GM20000 (cell line): Measurements from ENCODE around the gene TYROBP.

Experiments
- DNase-seq: peaks from one replicate; pipeline ENCODE4 v3.0.0; 2012; ENCODE audit warnings: low spot score
- CTCF ChIP-seq: IDR thresholded peaks from 2 replicates; pipeline ENCODE4 v1.5.1; 2012; ENCODE audit warnings: mild to moderate bottlenecking, control low read depth; ENCODE audit errors: extremely low read depth, missing control alignments

Gene TYROBP

GRCh38 chr19:35904311-35905068 is 3.6 kb downstream of the TYROBP start:
- DNase-seq: no peak
- no peak for TF ChIP-seq CTCF

GRCh38 chr19:35903550-35904179 is 4.4 kb downstream of the TYROBP start:
- DNase-seq: peak; percentile 74
- TF ChIP-seq CTCF: no peak

GRCh38 chr19:35902870-35903475 is 5.1 kb downstream of the TYROBP start:
- no peak for DNase-seq
- no peak for TF ChIP-seq CTCF

- peak; percentile 60 for DNase-seq
Observed at GRCh38 chr19:35901854-35902661, 6.0 kb downstream of the TYROBP start, which contains the start of gene HCST. Gene HCST (plus strand): TSS chr19:35902529. CDS start chr19:35902594, 65 bp downstream.

DNA sequence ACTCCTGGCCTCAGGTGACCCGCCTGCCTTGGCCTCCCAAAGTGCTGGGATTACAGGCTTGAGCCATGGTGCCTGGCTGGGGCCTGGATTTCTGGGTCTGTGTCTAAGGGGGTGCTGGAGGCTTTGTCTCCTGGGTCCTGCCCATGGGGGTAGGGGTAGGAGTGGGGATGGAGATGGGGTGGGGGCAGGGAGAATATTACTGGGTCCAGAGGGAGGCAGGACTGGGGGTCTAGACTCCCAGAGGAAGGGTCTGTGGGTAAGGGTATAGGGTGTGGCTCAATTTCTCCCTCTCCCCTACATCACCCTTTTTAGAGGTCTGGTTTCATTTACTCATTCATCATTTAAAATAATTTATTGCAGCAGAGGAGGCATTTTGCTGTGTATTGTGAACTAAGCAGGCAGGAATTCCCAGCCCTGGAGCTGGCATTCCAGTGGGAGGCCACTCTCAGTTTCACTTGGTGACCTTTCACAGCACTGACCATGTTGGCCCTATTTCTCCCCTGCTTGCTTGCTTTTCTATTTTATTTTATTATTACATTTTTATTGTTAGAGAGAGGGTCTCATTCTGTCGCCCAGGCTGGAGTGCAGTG is 6.9 kb downstream of the TYROBP start:
- DNase-seq: no peak
- no peak for TF ChIP-seq CTCF

More at GRCh38 chr19:35901854-35902661, 6.0 kb downstream of the TYROBP start, which contains the start of gene HCST:
- no peak for TF ChIP-seq CTCF

DNA sequence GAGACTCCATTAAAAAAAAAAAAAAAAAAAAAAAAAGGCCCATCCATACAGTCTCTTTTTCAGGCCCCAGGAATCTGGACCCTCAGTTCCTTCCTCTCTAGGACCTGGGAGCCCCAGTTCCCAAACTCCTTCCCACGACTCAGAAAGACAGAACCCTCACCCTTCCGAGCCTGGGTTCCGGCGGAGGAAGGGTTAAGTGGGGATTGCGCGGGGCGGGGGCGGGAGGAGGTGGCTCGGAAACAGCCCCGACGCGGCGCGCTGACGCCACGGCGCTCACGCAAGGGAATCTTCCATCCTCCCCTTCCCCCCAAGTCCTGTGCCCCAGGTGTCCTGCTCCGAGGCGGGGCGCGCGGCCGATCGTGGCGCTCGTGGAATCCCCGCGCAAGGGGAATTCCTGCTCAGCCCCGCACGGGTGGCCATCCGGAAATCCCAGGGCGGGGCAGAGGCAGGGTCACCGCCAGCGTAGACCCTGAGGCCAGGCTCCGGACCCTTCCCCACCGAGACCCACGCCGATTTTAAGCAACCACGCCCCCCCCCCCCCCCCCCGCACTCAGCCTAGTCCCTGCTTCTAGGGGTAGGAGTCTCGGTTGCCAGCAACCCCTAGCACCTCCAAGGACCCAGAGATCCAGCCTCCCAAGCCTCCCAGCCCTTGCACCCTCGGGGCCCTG is 8.4 kb downstream of the TYROBP start:
- DNase-seq: peak; percentile 94
- TF ChIP-seq CTCF: no peak
